ENCODE data around the gene SLFN14.

Gene SLFN14

GRCh38 chr17:35596072-35596471, 35.5 kb upstream of the SLFN14 start:
- H3K4me3 ChIP-seq (ENCODE audit: low read depth, low read length), result no peak overlapping the region
- no peak for TF ChIP-seq CTCF (IDR thresholded peaks at IDR 0.05; ENCODE audit: borderline replicate concordance, insufficient read depth, low read depth, low read length)

- peak overlapping the region; percentile 66 for H3K4me3 ChIP-seq (ENCODE audit: low read depth, low read length)
- TF ChIP-seq CTCF (IDR thresholded peaks at IDR 0.05; ENCODE audit: borderline replicate concordance, insufficient read depth, low read depth, low read length), result no peak
These were observed 27.7 kb upstream of the SLFN14 start for GRCh38 chr17:35588196-35588920.

- peak within 1 kb of the TSS; percentile 66 for H3K4me3 ChIP-seq (ENCODE audit: low read depth, low read length)
- no peak for TF ChIP-seq CTCF (IDR thresholded peaks at IDR 0.05; ENCODE audit: borderline replicate concordance, insufficient read depth, low read depth, low read length)
These were observed 26.7 kb upstream of the SLFN14 start, which contains the start of gene AP2B1 for GRCh38 chr17:35587074-35587961. TSS of gene AP2B1 (plus strand) at chr17:35587322. CDS start at chr17:35594031, 6,709 bp downstream.

GRCh38 chr17:35586569-35587073, 26.0 kb upstream of the SLFN14 start:
- H3K4me3 ChIP-seq (ENCODE audit: low read depth, low read length), result peak overlapping the region; percentile 66
- no peak for TF ChIP-seq CTCF (IDR thresholded peaks at IDR 0.05; ENCODE audit: borderline replicate concordance, insufficient read depth, low read depth, low read length)

- H3K4me3 ChIP-seq (ENCODE audit: low read depth, low read length), result no peak overlapping the region
- TF ChIP-seq CTCF (IDR thresholded peaks at IDR 0.05; ENCODE audit: borderline replicate concordance, insufficient read depth, low read depth, low read length), result no peak
These were observed 23.4 kb upstream of the SLFN14 start for GRCh38 chr17:35584061-35584460.

- no peak for TF ChIP-seq CTCF (IDR thresholded peaks at IDR 0.05; ENCODE audit: borderline replicate concordance, insufficient read depth, low read depth, low read length)
- H3K4me3 ChIP-seq (ENCODE audit: low read depth, low read length), result peak overlapping the region; percentile 54
These were observed 18.4 kb upstream of the SLFN14 start for GRCh38 chr17:35578929-35579432.

All from GM12875 (cell line).